DOHH2 (cell line): ENCODE results near the gene ASB1.

Experiments used
- CTCF ChIP-seq: fragments of 200-600 bp; sonication (generic); IDR thresholded peaks from one replicate; pipeline ENCODE4 v1.5.1; 2014; ENCODE audit warnings: antibody characterized with exemption, mild to moderate bottlenecking, low read depth, low read length; ENCODE audit not compliant: poor library complexity, severe bottlenecking
- EZH2phosphoT487 ChIP-seq: fragments of 200-600 bp; sonication (generic); IDR thresholded peaks from 2 replicates; pipeline ENCODE4 v1.6.1; 2017; ENCODE audit warnings: borderline replicate concordance, mild to moderate bottlenecking, antibody characterized with exemption, low read length, moderate library complexity, mixed read lengths

- TF ChIP-seq CTCF (no peak), EZH2phosphoT487 (no peak)
Measured at GRCh38 chr2:238499731-238500580, 73.2 kb downstream of the ASB1 start.
